ENCODE measurements around the gene CADPS2. TPM values are rescaled to one million over a fixed set of nuclear protein-coding genes. Genes with fewer than 3 reads are reported as not detected.

CADPS2 gene
- polyA plus RNA-seq, 3 donors: not detected

DNA sequence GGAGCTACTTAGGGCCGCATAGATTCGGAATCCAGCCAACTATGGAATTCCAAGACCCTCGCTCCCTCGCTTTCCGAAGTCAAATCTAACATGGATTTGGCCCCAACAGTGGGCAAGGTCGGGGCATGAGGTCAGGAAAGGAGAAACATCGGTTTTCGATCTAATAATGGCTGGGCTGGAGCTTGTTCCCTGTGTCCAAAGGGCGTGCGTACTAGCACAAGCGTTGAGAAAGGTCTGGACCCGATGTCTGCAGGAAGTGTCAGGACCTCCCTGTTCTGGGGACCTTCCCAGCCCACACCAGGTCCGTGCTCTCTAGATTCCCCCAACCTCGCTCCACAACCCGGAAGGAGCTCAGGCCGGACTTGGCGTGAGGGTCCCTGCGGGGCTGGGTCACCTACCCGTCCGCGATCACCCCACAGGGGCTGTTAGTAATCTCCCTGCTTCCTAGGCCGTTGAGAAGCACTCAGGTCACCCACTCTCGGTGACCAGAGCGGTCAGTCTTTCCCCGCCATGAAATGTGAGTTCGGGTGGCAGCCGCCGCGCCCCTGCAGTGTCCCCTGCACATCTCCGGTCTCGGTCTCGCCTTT, 586.5 kb downstream of the CADPS2 start:
- 14% methylated on average over 31 of the region's 32 CpGs for WGBS (ENCODE audit: insufficient coverage)
- no peak for TF ChIP-seq CTCF (IDR thresholded peaks at IDR 0.05)
- intact Hi-C loops (cut with micrococcal nuclease): no loop called here
- peaks cover 64 to 78% (median 72%) of the 10 kb centered on the region in 3 donors for H3K27me3 Mint-ChIP-seq (ENCODE audit: low read depth in 3 of 3)
- H3K4me1 ChIP-seq (ENCODE audit: control insufficient read depth in 1 of 2, insufficient read depth in 2 of 2, low read length in 2 of 2): no peaks in the 10 kb centered on the region
- H3K4me2 ChIP-seq (replicated peaks; ENCODE audit: extremely low read depth, low read length, poor library complexity, severe bottlenecking): no peak overlapping the region
- H3K79me2 ChIP-seq (ENCODE audit: insufficient read depth, low read length): no peaks in the 10 kb centered on the region
- peaks cover 55 to 72% of the 10 kb centered on the region in 2 donors for H3K27me3 ChIP-seq (ENCODE audit: control insufficient read depth in 2 of 2, insufficient read depth in 2 of 2, low read length in 2 of 2)
- H3K4me3 Mint-ChIP-seq: peak overlapping the region in 1 of 2 donors; percentile 77
- H3K27ac Mint-ChIP-seq: no peak overlapping the region
- peaks cover 0 to 44% of the 10 kb centered on the region in 2 donors for H3K9me3 ChIP-seq (replicated peaks in 1 of 2; ENCODE audit: control insufficient read depth in 1 of 2, insufficient read depth in 1 of 2, low read length in 2 of 2)
- DNase-seq: no peak
- no peaks in the 10 kb centered on the region for H3K4me1 Mint-ChIP-seq
- no peaks in the 10 kb centered on the region for H3K36me3 ChIP-seq (replicated peaks in 1 of 2; ENCODE audit: control insufficient read depth in 1 of 2, insufficient read depth in 2 of 2, low read length in 2 of 2)
- no peak overlapping the region for H3K9ac ChIP-seq (ENCODE audit: insufficient read depth, low read length, poor library complexity, severe bottlenecking)
- H3K36me3 Mint-ChIP-seq: peaks cover 0 to 3% of the 10 kb centered on the region in 2 donors
- peaks cover 4 to 39% (median 19%) of the 10 kb centered on the region in 7 donors for H3K9me3 Mint-ChIP-seq
- H3K27ac ChIP-seq (ENCODE audit: low read depth in 1 of 2, low read length in 2 of 2): no peak overlapping the region
- H2AFZ ChIP-seq (ENCODE audit: insufficient read depth, low read depth, low read length, poor library complexity, severe bottlenecking): no peak overlapping the region
- no peak overlapping the region for H3K4me3 ChIP-seq (replicated peaks in 1 of 3; ENCODE audit: low read depth in 2 of 3, low read length in 3 of 3)
- H4K20me1 ChIP-seq (ENCODE audit: insufficient read depth, low read length): no peaks in the 10 kb centered on the region

GRCh38 chr7:122298618-122299017, 587.6 kb downstream of the CADPS2 start:
- no peak for DNase-seq
- H3K79me2 ChIP-seq (ENCODE audit: insufficient read depth, low read length): no peaks in the 10 kb centered on the region
- H3K36me3 Mint-ChIP-seq: peaks cover 0 to 3% of the 10 kb centered on the region in 2 donors
- H2AFZ ChIP-seq (ENCODE audit: insufficient read depth, low read depth, low read length, poor library complexity, severe bottlenecking): no peak overlapping the region
- H3K4me3 ChIP-seq (replicated peaks in 1 of 3; ENCODE audit: low read depth in 2 of 3, low read length in 3 of 3): no peak overlapping the region
- H3K27ac ChIP-seq (ENCODE audit: low read depth in 1 of 2, low read length in 2 of 2): no peak overlapping the region
- no peak overlapping the region for H3K9ac ChIP-seq (ENCODE audit: insufficient read depth, low read length, poor library complexity, severe bottlenecking)
- H4K20me1 ChIP-seq (ENCODE audit: insufficient read depth, low read length): no peaks in the 10 kb centered on the region
- no peaks in the 10 kb centered on the region for H3K36me3 ChIP-seq (replicated peaks in 1 of 2; ENCODE audit: control insufficient read depth in 1 of 2, insufficient read depth in 2 of 2, low read length in 2 of 2)
- H3K27ac Mint-ChIP-seq: no peak overlapping the region
- peaks cover 0 to 35% of the 10 kb centered on the region in 2 donors for H3K9me3 ChIP-seq (replicated peaks in 1 of 2; ENCODE audit: control insufficient read depth in 1 of 2, insufficient read depth in 1 of 2, low read length in 2 of 2)
- H3K4me2 ChIP-seq (replicated peaks; ENCODE audit: extremely low read depth, low read length, poor library complexity, severe bottlenecking): no peak overlapping the region
- peaks cover 4 to 33% (median 19%) of the 10 kb centered on the region in 7 donors for H3K9me3 Mint-ChIP-seq
- peaks cover 44 to 61% of the 10 kb centered on the region in 2 donors for H3K27me3 ChIP-seq (ENCODE audit: control insufficient read depth in 2 of 2, insufficient read depth in 2 of 2, low read length in 2 of 2)
- H3K4me1 ChIP-seq (ENCODE audit: control insufficient read depth in 1 of 2, insufficient read depth in 2 of 2, low read length in 2 of 2): no peaks in the 10 kb centered on the region
- intact Hi-C loops (cut with micrococcal nuclease): no loop called here
- peak overlapping the region in 1 of 2 donors; percentile 43 for H3K4me3 Mint-ChIP-seq
- 92% methylated on average over 1 of the region's 2 CpGs for WGBS (ENCODE audit: insufficient coverage)
- no peak for TF ChIP-seq CTCF (IDR thresholded peaks at IDR 0.05)
- H3K4me1 Mint-ChIP-seq: no peaks in the 10 kb centered on the region
- peaks cover 53 to 67% (median 61%) of the 10 kb centered on the region in 3 donors for H3K27me3 Mint-ChIP-seq (ENCODE audit: low read depth in 3 of 3)

All from CD14-positive monocyte (primary cell).